ENCODE measurements around the gene PEX11A.
"Not testable (repeated sequence)": the region's sequence is repeated elsewhere in the genome, so short reads cannot be mapped to it uniquely, and the experiment has no call there.

Gene PEX11A, protein sequence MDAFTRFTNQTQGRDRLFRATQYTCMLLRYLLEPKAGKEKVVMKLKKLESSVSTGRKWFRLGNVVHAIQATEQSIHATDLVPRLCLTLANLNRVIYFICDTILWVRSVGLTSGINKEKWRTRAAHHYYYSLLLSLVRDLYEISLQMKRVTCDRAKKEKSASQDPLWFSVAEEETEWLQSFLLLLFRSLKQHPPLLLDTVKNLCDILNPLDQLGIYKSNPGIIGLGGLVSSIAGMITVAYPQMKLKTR

DNA sequence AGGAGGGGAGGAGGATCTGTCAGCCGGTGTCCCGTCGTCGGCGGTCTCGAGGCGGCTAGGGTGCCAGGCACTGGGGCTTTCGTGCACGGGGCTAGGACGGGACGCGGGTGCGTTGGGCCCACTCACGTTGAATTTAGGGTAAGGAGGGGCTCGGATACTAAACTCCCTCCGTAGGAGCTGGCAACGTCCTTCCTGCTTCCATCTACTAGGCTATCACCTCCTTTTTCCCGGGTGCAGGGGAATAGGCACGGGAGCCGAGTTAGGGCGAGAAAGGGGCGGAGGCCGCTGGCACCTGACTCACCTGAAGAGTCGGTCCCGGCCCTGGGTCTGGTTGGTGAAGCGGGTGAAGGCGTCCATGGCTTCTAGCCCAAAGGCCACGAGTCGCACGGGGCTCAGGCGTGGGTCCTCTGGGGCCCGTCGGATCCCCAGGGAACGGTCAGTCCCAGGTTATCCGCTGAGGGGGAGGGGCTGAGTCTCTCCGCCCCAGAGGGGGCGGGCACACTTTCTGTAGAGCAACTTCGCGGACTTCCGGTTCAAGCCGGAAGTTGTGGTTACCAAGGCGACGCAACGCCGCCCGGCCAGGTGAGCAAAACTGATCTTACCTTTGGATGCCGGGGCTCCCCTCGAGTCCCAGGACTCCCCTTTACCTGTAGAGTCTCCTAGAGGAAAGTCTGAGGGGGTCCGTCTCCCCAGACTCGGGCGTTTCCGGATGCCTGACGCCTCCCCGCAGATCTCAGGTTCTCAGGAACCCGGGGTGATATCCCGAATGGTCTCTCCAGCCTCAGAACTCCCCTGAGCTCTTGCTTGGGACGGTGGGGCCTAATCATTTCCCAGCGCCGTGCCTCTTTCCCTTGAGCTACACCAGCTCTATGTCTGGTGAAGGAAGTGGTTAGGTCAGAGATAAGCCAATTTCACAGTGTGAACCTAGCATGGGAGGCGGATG, at the start of gene PEX11A, which contains the start of gene WDR93:
Gene PEX11A (minus strand): TSS at position 479 of the 943 bp plus-strand sequence. CDS start 122 bp downstream, at position 357.
Gene WDR93 (plus strand): TSS at position 536 of the 943 bp plus-strand sequence. CDS start 10,936 bp downstream, outside the sequence.
- DNase-seq: no peak

DNA sequence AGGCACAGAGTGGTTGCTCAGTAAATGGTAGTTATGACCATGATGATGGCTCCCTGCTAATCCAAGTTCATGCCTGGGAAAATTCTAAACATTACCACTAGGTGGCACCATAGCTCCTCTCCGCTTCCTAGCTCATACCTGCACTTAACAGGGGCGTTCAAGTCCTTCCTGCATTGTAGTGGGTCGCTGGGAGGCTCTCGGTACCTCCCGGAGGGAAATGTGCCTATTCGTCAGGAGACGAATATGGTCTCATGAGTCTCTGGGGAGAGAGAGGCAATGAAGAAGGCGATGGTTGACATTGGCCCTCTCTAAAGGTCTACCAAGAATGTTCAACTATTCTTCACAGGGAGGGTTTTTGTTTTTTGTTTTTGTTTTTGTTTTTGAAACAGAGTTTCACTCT, 49.6 kb upstream of the PEX11A start:
- DNase-seq: peak; percentile 22

DNA sequence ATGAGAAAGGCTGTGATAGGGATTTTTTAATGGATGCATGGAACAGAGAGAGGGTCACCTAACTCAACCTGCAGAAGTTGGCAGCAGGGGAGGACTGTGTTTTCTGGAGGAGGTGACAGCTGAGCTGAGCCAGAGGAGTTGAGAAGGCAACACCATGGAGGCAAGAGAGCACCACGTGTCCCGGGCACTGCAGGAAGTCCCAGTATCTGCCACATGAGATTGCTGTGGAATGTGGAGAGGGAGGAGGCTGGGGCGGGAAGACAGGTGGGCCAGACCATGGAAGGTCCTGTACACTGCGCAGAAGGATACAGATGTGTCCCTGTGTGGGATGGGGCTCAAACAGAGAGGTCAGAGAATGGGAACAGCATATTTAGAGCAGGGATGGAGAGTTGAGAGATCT, 45.2 kb upstream of the PEX11A start:
- no peak for DNase-seq

DNA sequence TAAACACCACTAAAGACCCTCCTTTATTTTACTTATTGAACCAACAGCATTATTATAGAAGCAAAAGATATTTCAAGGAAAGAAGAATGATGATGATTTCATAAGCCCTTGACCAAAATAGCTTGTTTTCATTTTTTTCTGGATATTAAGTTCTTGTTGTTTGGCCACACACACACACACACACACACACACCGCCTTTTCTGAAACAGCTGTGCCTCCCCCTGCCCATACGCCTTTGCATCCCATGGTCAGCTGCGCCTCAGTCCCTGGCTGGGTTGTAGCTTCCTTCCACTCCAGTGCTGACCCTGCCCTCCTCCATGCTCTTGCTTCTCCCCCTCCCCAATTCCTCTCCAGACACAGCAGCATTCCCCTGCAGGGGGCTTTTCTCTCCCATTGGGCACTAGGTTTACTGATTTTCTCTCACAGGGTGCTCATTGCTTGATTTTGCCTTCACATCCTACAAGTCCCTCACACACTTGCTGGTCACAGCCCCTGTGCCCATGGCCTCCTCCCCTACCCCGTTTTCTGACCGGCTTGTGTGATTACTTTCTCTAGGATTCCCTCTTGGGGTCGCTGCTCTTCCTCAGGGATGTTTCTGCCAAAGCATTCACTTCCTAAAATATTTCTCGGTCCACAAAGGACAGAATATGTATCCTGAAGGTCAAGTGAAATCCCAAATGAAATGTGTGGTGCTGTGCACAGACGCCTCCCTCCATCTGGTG, 42.1 kb upstream of the PEX11A start:
- DNase-seq: no peak

DNA sequence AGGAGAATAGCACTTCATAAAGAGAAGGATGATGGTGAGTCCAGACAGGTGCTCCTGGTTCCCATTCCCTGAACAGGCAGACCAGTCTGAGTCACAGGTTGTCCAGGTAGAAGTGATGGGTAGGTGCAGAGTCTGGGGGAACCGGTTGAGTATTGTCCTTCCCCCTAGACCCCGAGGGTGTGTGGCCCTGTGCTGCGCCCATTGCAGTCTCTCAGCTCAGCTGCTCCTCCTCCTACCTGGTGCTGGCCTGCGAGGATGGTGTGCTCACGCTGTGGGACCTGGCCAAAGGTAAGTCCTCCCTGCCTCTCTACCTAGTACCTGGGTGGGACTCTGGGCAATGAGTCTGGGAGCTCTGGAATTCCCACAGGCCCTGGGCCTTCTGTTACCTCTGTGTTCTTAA, 40.7 kb upstream of the PEX11A start:
- DNase-seq: no peak

DNA sequence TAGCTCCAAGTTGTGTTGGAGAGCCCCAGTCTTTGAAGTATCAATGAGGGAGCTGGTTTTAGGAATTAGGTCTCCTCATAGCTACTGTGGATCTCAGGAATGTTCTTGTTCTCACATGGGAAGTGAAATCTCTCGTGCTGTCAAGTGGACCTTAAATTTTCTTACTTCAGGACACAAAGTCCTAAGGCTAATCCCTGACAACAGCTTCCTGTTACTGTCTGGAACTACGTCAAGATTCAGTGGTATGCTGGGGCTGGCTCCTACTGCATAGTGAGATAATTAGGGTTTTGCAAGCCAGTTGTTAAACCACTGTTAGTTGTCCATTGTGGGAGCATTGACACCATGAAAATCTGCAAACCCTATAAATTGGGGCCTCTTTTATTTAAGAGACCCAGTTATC, 37.7 kb upstream of the PEX11A start:
- no peak for DNase-seq

DNA sequence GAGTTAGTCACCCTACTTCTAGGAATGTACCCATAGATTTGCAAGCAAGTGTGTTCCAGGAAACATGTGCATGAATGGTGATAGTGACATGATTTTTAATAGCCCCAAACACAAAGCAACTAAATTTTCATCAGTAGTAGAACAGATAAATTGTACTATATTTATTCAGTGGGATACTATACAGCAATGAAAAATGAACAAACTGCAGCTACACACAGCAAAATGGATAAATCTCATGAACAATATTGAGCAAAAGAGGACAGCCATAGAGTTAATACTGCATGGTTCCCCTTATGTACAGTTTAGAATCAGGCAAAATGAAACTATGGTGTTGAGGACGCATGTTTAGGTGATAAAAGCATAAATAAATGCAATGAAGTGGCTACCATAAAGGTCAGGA, 34.5 kb upstream of the PEX11A start:
- no peak for DNase-seq

DNA sequence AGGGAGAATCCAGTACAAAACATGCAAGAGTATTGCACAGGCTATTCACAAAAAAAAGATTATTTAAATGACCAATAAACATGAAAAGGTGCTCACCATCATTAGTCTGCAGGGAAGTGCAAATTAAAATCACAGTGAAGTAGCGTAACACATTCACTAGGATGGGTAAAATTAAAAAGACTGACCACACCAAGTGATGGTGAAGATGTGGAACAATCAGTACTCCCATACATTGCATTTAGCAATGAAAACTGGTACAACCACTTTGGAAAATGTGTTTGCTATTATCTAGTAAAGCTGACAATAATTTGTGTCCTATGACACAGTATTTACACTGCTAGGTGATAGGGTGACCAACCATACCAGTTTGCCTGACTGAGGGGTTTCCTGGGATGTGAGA, 34.1 kb upstream of the PEX11A start:
- no peak for DNase-seq

DNA sequence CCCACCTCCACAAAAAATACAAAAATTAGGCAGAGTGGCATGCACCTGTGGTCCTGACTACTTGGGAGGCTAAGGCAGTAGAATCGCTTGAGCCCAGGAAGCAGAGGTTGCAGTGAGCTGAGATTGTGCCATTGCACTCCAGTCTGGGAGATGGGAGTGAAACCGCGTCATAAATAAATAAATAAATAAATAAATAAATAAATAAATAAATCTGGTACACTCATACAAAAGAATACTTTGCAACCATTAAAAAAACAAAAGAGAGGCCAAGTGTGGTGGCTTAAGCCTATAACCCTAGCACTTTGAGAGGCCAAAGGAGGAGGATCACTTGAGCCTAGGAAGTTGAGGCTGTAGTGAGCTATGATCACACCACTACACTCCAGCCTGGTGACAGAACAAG, 32.5 kb upstream of the PEX11A start:
- DNase-seq: no peak

DNA sequence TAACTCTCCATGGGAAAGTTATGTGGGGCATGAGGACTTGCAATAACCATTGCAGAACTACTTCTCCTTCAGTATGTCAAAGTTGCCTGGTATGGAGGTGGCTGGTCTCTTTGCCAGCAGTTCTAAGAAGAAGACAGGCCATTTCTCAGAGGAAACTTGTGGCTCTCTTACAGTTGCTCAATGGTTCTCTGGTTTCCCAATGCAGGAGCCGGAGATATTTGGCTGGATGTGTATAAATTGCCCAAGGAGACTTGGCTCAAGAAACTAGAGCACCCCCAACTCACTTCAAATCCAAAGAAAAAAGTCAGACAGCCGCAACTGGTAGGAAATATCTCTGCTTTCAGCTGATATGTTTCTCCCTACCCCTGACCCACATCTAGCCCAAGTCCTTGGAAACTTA, 24.2 kb upstream of the PEX11A start:
- no peak for DNase-seq

DNA sequence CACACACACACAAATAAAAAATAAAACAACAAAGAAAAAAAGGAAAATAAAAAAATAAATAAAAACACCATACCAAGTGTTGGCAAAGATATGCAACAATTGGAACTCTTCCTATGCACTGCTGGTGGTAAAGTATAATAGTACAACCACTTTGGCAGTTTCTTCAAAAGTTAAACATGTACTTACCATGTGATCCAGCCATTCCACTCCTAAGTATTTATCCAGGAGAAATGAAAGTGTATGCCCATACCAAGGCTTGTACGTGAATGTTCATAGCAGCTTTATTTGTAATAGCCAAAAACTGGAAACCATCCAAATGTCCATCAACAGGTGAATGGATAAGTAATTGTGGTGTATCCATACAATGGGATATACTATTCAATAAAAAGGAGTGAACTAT, 17.0 kb upstream of the PEX11A start:
- no peak for DNase-seq

DNA sequence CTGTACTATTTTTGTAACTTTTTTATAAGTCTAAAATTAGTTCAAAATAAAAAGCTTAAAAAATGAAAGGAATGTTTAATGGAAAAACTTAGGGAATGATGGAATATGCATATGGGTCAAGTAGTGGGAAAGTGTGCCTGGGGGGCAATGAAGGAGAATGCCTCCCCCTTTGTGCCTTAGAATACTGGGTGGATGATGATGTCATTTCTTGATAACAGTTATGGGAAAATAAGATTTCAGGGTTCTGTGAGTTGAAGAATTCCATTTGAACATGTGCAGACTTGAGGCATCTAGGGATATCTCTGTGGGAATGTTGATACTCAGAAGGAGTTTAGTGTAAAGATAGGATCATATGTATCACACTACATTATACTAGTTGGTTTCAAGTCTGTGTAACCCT, 13.9 kb upstream of the PEX11A start:
- DNase-seq: no peak

DNA sequence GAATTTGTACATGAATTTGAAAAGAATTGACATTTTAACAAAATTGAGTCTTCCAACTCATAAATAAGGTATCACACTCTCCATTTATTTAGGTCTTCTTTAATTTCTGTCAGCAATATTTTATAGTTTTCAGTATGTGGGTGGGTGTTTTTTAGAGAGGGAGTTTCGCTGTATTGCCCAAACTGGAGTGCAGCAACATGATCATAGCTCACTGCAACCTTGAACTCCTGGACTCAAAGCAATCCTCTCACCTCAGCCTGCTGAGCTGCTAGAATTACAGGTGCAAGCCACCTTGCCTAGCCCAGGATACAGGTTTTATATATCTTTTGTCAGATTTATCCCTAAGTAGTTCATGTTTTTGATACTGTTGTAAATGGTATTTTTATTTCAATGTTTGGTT, 4.6 kb upstream of the PEX11A start:
- no peak for DNase-seq

DNA sequence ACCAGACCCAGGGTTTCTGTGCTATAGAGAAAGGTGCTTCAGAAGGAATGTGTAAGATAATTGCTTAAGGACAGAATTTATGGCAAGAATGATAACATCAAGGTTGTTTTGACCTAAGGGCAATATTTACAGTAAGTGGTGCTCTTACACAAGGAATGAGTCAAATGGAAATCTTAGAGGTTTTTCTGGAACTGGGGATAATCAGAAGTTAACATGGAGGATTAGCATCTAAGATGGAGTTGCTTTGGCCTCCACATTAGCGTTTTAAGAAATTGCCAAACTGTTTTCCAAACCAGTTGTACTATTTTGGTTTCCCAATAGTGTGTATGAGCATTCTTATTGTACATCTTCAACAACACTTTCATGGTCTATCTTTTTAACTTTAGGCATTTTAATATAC, 3.1 kb upstream of the PEX11A start:
- no peak for DNase-seq

DNA sequence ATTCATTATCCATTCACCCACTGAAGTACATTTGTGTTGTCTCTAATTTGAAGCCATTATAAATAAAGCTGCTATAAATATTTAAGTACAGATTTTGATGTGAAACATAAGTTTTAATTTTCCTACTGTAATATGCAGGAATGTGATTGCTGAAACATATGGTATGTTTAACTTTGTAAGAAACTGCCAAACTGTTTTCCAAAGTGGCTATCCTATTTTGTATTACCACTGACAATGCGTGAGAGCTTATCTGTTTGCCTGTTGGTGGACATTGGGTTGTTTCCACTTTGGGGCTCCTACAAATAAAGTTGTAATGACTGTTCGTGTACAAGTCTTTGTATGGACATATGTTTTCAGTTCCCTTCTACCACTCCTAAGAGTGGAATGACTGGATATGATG, 2.5 kb upstream of the PEX11A start:
- DNase-seq: no peak

DNA sequence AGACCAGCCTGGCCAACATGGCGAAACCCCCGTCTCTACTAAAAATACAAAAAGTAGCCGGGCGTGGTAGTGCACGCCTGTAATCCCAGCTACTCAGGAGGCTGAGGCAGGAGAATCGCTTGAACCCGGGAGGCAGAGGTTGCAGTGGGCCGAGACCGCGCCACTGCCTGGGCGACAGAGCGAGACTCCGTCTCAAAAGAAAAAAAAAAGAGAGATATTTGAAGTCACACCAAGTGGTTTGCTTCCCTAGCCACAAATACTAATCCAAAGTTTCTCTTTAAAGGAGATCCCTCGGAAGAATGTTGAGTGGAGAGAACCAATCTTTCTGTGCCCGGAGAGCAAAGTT, 651 bp downstream of the PEX11A start:
- DNase-seq: not testable (repeated sequence)

DNA sequence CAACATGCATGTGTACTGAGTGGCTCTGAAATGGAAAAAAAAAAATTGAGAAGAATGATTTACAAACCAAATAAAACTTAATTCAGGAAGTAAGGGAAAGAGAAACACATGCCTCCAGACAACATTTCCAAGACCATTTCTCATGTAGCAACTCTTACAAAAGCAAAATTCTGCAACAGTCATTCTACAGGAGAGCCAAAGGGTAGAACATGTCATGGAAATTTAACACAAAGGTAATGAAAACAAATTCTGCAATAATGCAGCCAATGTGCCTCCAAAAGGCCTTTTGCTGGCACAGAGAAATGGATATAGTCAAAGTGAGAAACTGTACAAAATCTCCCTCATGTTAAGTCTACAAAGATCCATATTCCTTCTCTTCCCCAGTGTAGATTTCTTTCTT, 4.0 kb downstream of the PEX11A start:
- no peak for DNase-seq

DNA sequence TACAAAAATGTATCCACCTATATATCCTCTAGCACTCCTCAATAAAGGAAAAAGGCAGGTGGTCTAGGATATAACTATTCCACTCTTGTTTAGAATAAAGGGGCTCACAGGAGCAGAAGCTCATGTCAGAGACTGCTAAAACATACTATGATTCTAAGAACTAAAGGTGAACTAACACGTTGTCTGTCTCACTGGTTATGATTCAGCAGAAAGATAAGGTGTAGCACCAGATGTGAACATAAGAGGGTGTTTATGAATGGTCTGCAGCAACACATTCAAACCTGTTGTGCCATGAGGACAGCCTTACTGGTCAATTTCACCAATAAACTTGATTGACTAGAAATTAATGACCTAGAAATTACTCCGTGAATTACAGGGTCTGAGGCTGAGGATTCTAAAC, 4.6 kb downstream of the PEX11A start:
- DNase-seq: no peak

DNA sequence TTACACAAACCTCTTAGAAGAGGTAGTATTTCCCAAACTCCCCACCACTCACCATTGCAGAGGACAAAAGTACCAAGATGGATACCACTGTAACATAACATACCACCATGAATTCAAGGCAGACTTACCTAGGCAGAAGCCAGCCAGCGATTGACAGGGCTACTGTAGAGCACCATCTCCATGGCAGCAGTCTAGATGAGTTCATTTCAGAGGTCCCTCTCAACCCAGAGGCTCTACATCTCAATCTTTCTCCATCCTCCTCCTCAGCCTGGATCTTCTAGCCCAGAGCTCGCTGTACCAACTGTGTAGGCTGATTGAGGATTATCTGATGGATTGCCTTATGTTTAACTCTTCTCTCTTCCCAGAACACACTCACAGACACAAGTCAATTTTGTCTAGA, 9.4 kb downstream of the PEX11A start:
- no peak for DNase-seq

DNA sequence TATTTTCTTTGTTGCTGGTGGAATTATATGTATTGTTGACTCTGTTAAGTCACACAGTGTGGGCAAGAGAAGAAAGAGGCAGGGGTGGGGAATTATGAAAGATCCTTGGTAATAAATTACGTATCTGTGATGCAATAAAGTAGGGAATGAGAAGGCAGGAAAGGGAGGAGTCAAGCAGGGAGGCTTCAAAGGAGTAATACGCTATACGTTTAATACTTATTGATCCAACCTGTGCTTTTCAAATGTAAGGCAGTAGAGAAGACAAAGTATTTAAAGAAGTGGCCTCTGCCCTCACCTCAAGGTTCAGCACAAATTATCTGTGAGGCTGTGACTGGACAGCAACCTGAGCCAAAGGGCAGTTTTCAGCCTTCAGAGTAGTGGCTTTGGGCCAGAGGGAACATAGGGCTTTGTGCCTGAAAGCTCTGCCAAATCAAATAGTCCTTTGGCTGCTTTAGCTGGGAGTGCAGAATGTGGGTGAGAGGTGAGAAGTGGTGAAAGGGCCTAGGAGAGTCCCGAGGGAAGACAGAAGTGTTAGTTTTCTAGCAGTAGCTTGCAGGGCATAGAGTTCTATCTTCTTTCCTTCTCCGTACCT, 10.2 kb downstream of the PEX11A start:
- DNase-seq: peak; percentile 69

DNA sequence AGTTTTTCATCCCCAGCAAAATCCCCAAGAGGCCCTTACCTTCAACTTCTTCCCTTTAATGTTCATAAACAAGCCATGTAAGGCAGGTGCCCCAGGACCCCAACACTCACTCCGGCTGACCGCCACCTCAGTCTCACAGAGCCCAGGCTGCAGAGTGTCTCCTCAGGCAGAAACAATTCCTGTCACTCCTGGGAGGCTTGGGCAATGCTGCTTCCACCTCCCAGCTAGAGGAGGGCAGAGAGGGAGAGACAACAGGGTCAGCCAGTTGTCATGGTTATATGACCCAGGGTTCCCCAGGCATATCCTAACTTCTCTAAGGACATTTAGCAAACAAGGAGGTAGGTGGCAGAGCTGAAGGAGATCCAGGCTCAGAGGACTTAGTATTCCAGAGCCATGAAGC, 11.3 kb downstream of the PEX11A start, which contains the start of gene PLIN1:
Gene PLIN1 (minus strand): TSS at position 156 of the 400 bp plus-strand sequence. CDS start 1,878 bp downstream, outside the sequence.
- DNase-seq: no peak

DNA sequence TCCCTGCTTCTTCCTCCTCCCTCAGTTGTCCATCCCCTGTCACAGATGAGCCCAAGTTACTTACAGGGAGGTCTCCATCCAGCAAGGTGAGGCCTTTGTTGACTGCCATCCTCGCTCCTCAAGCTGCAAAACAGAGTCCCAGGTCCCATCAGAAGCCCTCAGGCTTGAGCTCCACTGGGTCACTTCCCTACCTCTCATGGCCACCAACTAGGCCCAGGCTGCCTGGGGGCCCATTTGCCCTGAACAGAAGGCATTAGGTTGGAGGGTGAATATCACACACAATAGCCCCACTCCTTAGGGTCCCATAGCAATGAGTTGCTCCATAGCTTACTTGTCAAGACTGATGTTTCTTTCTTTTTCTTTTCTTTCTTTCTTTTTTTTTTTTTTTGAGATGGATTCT, 13.2 kb downstream of the PEX11A start:
- DNase-seq: no peak

DNA sequence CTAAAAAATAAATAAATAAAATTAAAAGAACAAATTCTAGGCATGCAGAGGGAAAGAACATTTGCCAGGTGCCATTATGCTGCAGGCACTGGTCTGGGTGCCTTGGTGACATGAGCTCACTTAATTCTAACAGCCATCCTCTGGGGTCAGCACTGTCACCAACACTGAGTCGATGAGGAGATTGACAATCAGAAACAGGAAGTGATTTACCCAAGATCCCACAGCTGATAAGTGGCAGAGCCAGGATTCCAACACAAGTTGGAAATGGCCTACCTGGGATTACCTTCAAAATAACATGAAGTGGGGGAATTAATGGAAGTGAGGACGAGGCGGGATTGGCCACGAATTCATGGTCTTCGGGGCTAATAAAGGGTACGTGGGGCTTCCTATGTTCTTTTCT, 14.9 kb downstream of the PEX11A start:
- DNase-seq: no peak

Data from NCI-H2029 treated with DMSO at 0.1 percent for 48 hours (cell line).